ENCODE results near the gene SOX10. TPM values are rescaled to one million over a fixed set of nuclear protein-coding genes. Genes with fewer than 3 reads are reported as not detected.

The SOX10 gene
- total RNA-seq, 1 experiment from 2014 or later: 2.4 TPM

DNA sequence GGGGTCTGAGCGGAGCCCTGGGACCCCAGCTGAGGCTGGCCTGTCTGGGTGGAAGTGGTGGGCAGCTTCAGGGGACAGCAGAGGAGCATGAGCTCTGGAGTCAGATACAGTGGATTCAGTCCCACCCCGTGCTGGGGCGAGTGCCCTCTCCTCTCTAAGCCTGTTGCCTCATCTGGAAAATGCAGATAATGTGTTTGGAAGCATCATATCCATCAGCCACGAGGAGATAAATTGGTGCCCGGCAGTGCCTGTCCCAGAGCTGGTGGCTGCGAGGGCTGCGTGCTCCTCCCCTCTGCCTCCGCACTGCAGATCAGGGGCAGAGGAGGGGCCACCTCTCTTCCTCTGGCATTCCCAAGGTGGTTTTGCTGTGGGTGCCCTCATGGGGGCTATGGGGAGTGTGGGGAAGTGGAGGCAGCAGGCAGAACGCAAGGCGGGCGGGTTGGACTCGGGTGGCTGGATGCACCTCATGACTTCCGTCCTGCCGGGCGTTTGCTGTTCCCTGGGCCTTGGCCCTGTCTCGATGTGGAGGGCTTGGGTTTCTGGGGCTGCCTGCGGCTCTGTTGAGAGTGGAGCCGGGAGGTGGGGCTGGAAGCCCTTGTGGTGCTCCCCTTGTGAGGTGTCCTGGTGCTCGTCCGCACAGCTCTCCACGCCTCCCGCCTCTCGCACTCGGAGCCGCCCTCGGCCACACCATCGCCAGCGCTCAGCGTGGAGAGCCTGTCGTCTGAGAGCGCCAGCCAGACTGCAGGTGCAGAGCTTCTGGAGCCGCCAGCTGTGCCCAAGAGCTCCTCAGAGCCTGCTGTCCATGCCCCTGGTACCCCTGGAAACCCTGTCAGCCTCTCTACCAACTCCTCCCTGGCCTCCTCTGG lies 57.4 kb downstream of the SOX10 start:
- no peak overlapping the region for H2BK12ac ChIP-seq (ENCODE audit: insufficient read length, low read depth, low read length)
- H3K27me3 ChIP-seq (ENCODE audit: insufficient read depth, low read length): no peaks in the 10 kb centered on the region
- no peak overlapping the region for H2BK20ac ChIP-seq (ENCODE audit: low read depth, low read length, poor library complexity, severe bottlenecking)
- Mint-ChIP-seq H3K4me1 (0 out of 4 replicates have a peak, but pooled peaks cover 0 to 3% of the 10 kb centered on the region in 2 experiments), H3K36me3 (ENCODE audit: insufficient read depth in 1 of 3, low read depth in 3 of 3) (peaks cover 0 to 51% (median 23%) of the 10 kb centered on the region in 3 experiments; a peak in 6 of 7 replicates), H3K4me3 (no peak overlapping the region), H3K9me3 (no peaks in the 10 kb centered on the region), H3K27ac (no peak overlapping the region), H3K27me3 (ENCODE audit: low read depth) (no peaks in the 10 kb centered on the region)
- H3K23ac ChIP-seq (ENCODE audit: insufficient read length, low read depth, low read length): no peak overlapping the region
- H3K79me2 ChIP-seq (ENCODE audit: insufficient read depth, low read length): no peaks in the 10 kb centered on the region
- no peaks in the 10 kb centered on the region for H3K4me1 ChIP-seq (ENCODE audit: insufficient read depth, low read length)
- no peaks in the 10 kb centered on the region for H3K79me1 ChIP-seq (ENCODE audit: insufficient read depth, low read depth, low read length, poor library complexity, severe bottlenecking)
- H2AK5ac ChIP-seq (ENCODE audit: insufficient read length, low read length): no peak overlapping the region
- no peaks in the 10 kb centered on the region for H4K20me1 ChIP-seq (ENCODE audit: control insufficient read depth, insufficient read depth, insufficient read length)
- no peak overlapping the region for H3K9ac ChIP-seq (ENCODE audit: extremely low read depth, insufficient read length, low read length)
- no peak overlapping the region for H3K4me2 ChIP-seq (ENCODE audit: insufficient read depth, insufficient read length, low read length)
- no peaks in the 10 kb centered on the region for H3K9me3 ChIP-seq (ENCODE audit: control insufficient read depth, low read depth, low read length)
- H3K4ac ChIP-seq (ENCODE audit: low read depth, low read length): no peak overlapping the region
- H2BK15ac ChIP-seq (ENCODE audit: low read depth, low read length): no peak overlapping the region
- no peak overlapping the region for H2AFZ ChIP-seq (ENCODE audit: low read length)
- TF ChIP-seq, protein P1, sequence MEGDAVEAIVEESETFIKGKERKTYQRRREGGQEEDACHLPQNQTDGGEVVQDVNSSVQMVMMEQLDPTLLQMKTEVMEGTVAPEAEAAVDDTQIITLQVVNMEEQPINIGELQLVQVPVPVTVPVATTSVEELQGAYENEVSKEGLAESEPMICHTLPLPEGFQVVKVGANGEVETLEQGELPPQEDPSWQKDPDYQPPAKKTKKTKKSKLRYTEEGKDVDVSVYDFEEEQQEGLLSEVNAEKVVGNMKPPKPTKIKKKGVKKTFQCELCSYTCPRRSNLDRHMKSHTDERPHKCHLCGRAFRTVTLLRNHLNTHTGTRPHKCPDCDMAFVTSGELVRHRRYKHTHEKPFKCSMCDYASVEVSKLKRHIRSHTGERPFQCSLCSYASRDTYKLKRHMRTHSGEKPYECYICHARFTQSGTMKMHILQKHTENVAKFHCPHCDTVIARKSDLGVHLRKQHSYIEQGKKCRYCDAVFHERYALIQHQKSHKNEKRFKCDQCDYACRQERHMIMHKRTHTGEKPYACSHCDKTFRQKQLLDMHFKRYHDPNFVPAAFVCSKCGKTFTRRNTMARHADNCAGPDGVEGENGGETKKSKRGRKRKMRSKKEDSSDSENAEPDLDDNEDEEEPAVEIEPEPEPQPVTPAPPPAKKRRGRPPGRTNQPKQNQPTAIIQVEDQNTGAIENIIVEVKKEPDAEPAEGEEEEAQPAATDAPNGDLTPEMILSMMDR (conservative IDR thresholded peaks at IDR 0.05): no peak
- no peak for DNase-seq
- no peak overlapping the region for H3K56ac ChIP-seq (ENCODE audit: insufficient read length, low read depth, low read length)
- no peak overlapping the region for H3K14ac ChIP-seq (ENCODE audit: insufficient read depth, low read length)
- no peak overlapping the region for H4K5ac ChIP-seq (ENCODE audit: insufficient read length, low read depth, low read length)
- H4K8ac ChIP-seq (replicated peaks; ENCODE audit: insufficient read length, low read depth, low read length): no peak overlapping the region
- peaks cover 2% of the 10 kb centered on the region for H3K23me2 ChIP-seq (ENCODE audit: insufficient read length, low read depth, low read length, poor library complexity, severe bottlenecking)
- H3T11ph ChIP-seq (ENCODE audit: low read length): no peak overlapping the region
- WGBS (ENCODE audit: extremely low coverage, insufficient read length, low lambda C conversion rate): no CpG with 5 or more reads among the region's 32 CpGs
- H2BK5ac ChIP-seq (ENCODE audit: insufficient read length, low read length): no peak overlapping the region
- H4K91ac ChIP-seq (ENCODE audit: insufficient read length, low read depth, low read length): no peak overlapping the region
- no peak overlapping the region for H3K27ac ChIP-seq (ENCODE audit: insufficient read length, low read depth, low read length)
- no peak overlapping the region for H3K18ac ChIP-seq (ENCODE audit: insufficient read length, low read depth, low read length)
- no peak overlapping the region for H2BK120ac ChIP-seq (ENCODE audit: low read depth, low read length, poor library complexity, severe bottlenecking)

Data from H9 (cell line).